Hepatocyte (in vitro differentiated cells): ENCODE data around the gene MBP. TPM values are rescaled to one million over a fixed set of nuclear protein-coding genes. Genes with fewer than 3 reads are reported as not detected.

Source experiments
- DNase-seq: peaks from one replicate; pipeline ENCODE4 v3.0.0-alpha.2; 2016; ENCODE audit warnings: low spot score
- H2AFZ ChIP-seq: fragments of 200-600 bp; sonication (generic); 2 replicates; pipeline ENCODE4 v1.6.0; 2016; ENCODE audit warnings: antibody characterized with exemption, mild to moderate bottlenecking
- H3K27ac ChIP-seq: fragments of 200-600 bp; sonication (generic); 2 replicates; pipeline ENCODE4 v1.5.1; 2016; ENCODE audit warnings: mild to moderate bottlenecking
- H3K27me3 ChIP-seq: fragments of 200-600 bp; sonication (generic); 2 replicates; pipeline ENCODE4 v1.6.1; 2016
- H3K36me3 ChIP-seq: fragments of 200-600 bp; sonication (generic); replicated peaks from 2 replicates; pipeline ENCODE4 v1.5.1; 2016; ENCODE audit warnings: low read depth; ENCODE audit not compliant: insufficient read depth
- H3K4me1 ChIP-seq: fragments of 200-600 bp; sonication (generic); 2 replicates; pipeline ENCODE4 v1.5.1; 2016; ENCODE audit warnings: mild to moderate bottlenecking, moderate library complexity; ENCODE audit not compliant: insufficient read depth
- H3K4me2 ChIP-seq: fragments of 200-600 bp; sonication (generic); 2 replicates; pipeline ENCODE4 v1.6.0; 2016
- H3K4me3 ChIP-seq: fragments of 200-600 bp; sonication (generic); 2 replicates; pipeline ENCODE4 v1.5.1; 2016; ENCODE audit warnings: mild to moderate bottlenecking
- H3K79me2 ChIP-seq: fragments of 200-600 bp; sonication (generic); 2 replicates; pipeline ENCODE4 v1.6.0; 2017; ENCODE audit warnings: mild to moderate bottlenecking
- H3K9me2 ChIP-seq: fragments of 200-600 bp; sonication (generic); replicated peaks from 2 replicates; pipeline ENCODE4 v1.6.0; 2017; ENCODE audit warnings: mild to moderate bottlenecking; ENCODE audit not compliant: insufficient read depth
- H3K9me3 ChIP-seq: fragments of 200-600 bp; sonication (generic); 2 replicates; pipeline ENCODE4 v1.5.1; 2016; ENCODE audit warnings: low read depth, mild to moderate bottlenecking
- H4K20me1 ChIP-seq: fragments of 200-600 bp; sonication (generic); 2 replicates; pipeline ENCODE4 v1.6.0; 2016; ENCODE audit warnings: mild to moderate bottlenecking; ENCODE audit not compliant: insufficient read depth, poor library complexity, severe bottlenecking
- EZH2 ChIP-seq: fragments of 200-600 bp; sonication (generic); IDR thresholded peaks from 2 replicates; pipeline ENCODE4 v1.6.1; 2016; ENCODE audit warnings: antibody characterized with exemption, mild to moderate bottlenecking, borderline replicate concordance
- EZH2phosphoT487 ChIP-seq: fragments of 200-600 bp; sonication (generic); IDR thresholded peaks from one replicate; pipeline ENCODE4 v1.6.1; 2018; ENCODE audit warnings: antibody characterized with exemption, mild to moderate bottlenecking, low read depth, moderate library complexity; ENCODE audit not compliant: unreplicated experiment, severe bottlenecking
- WGBS: methylation state at CpG from one replicate; pipeline ENCODE4 v1.1.6; 2016; ENCODE audit warnings: low lambda C conversion rate; ENCODE audit errors: missing lambda C conversion rate; 5-methylcytosine and 5-hydroxymethylcytosine counted together
- polyA plus RNA-seq: library from polyadenylated mRNA; unstranded; fragments of >200 nt; fragmentation: Nextera tagmentation; extraction: Ambion mirVana; gene quantifications from 2 replicates; pipeline ENCODE4 v1.2.1, GENCODE V29; 2016
- total RNA-seq: library from RNA; depleted of rRNA; stranded (reverse); fragments of >200 nt; gene quantifications from 2 replicates; pipeline ENCODE4 v1.2.3, GENCODE V29; 2014
- TF ChIP-seq, protein P1 (sequence below): fragments of 200-600 bp; sonication (generic); IDR thresholded peaks from 2 replicates; pipeline ENCODE4 v1.5.1; 2016; ENCODE audit warnings: antibody characterized with exemption, mild to moderate bottlenecking; ENCODE audit not compliant: poor library complexity

The MBP gene
- total and polyA plus RNA-seq, 2 experiments from 2014 or later = 21.6 to 22.1 TPM

DNA sequence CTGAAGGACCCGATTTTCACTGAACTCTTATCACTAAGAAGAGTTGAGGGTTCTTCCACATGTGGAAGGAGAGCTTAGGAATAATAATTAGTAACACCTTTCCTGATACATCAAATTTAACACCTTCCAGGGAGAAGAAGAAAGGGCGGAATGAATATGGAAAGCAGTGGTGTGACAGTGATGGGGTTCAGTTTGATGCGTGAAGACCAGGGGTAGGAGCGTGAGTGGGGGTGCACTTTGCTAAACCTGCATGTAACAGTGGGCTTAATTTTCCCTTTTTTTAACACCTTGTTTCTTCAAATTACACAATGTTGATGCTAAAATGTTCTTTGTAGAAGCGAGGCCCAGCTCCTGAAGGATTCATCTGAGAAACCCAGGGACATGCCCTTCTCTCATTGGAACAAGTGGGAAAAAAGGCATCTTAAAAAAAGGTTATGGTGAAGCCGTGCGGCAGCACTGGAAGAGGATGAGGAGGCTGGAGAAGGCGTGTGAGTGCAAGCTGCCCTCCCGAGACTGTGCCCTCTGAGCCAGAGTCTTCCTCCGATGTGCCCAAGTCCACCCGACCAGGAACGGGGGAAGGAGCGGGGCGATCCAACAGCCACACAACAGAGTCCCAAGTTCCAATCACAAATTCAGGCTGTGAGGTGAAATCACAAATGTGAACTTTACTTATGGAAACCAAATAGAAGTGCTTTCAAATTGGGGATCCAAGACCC lies 80.8 kb downstream of the MBP start:
- DNase-seq = no peak
- H3K9me3 ChIP-seq = no peaks in the 10 kb centered on the region
- H4K20me1 ChIP-seq = no peaks in the 10 kb centered on the region
- H3K27ac ChIP-seq = no peak overlapping the region
- peaks cover 25% of the 10 kb centered on the region for H3K4me1 ChIP-seq
- WGBS = 95% methylated on average over 14 of the region's 14 CpGs
- peaks cover 4% of the 10 kb centered on the region for H3K79me2 ChIP-seq
- TF ChIP-seq EZH2 = no peak
- TF ChIP-seq EZH2phosphoT487 = no peak
- TF ChIP-seq, protein P1, sequence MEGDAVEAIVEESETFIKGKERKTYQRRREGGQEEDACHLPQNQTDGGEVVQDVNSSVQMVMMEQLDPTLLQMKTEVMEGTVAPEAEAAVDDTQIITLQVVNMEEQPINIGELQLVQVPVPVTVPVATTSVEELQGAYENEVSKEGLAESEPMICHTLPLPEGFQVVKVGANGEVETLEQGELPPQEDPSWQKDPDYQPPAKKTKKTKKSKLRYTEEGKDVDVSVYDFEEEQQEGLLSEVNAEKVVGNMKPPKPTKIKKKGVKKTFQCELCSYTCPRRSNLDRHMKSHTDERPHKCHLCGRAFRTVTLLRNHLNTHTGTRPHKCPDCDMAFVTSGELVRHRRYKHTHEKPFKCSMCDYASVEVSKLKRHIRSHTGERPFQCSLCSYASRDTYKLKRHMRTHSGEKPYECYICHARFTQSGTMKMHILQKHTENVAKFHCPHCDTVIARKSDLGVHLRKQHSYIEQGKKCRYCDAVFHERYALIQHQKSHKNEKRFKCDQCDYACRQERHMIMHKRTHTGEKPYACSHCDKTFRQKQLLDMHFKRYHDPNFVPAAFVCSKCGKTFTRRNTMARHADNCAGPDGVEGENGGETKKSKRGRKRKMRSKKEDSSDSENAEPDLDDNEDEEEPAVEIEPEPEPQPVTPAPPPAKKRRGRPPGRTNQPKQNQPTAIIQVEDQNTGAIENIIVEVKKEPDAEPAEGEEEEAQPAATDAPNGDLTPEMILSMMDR = no peak
- no peaks in the 10 kb centered on the region for H3K36me3 ChIP-seq
- no peak overlapping the region for H2AFZ ChIP-seq
- H3K4me2 ChIP-seq = no peak overlapping the region
- no peaks in the 10 kb centered on the region for H3K9me2 ChIP-seq
- no peaks in the 10 kb centered on the region for H3K27me3 ChIP-seq
- no peak overlapping the region for H3K4me3 ChIP-seq

DNA sequence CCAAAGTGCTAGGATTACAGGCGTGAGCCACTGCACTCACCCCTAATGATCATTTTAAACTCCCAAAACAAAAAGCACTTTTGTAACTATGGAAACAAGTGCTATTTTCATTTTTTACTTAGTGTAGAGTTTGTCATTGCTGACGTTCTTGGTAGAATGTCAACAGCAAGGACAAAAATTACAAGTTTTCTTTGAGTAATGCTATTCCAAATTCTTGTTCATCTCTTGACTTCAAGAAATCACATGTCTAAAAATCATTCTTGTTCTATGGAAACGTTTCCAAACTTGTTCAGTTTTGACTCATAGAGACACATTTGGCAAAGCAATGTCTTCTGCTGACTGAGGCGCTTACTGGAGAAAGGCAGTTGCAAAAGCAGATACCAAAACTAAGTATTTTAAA lies 82.6 kb downstream of the MBP start:
- Histone ChIP-seq H3K9me2 (no peaks in the 10 kb centered on the region), H3K27ac (no peak overlapping the region), H3K79me2 (peaks cover 4% of the 10 kb centered on the region), H3K9me3 (no peaks in the 10 kb centered on the region), H3K4me2 (no peak overlapping the region), H3K4me3 (no peak overlapping the region), H3K4me1 (peaks cover 9% of the 10 kb centered on the region), H3K36me3 (no peaks in the 10 kb centered on the region), H3K27me3 (no peaks in the 10 kb centered on the region), H4K20me1 (no peaks in the 10 kb centered on the region), H2AFZ (no peak overlapping the region)
- TF ChIP-seq EZH2 (no peak), EZH2phosphoT487 (no peak)
- TF ChIP-seq, protein P1 = no peak
- WGBS = 83% methylated on average over 4 of the region's 4 CpGs
- no peak for DNase-seq

DNA sequence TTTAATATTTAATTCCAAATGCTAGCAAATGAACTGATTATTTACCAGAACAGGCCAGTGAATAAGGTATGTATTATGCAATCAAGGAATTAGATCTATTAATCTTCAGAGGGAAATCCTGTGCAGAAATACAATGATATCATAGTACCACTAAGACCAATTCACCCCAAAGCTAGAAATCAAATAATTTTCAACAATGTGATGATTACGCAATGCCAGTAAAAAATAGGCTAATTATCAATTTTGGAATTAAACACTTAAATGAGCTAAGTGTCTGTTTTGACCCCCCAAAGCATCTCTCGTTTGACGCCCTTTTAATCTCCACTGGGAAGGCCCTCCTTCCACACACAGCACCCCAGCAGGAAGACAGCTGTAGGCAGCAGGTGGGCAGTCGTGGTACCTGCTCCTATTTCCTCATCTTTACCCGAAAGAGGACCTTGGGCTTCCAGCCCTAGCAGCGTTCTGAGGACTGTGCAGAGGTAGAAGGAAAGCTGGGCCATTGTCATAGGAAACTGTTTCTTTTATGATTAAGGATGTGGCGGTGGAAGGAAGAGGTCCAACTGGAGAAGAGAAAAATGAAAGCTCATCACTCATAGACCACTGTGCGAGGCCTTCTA lies 84.7 kb downstream of the MBP start:
- H4K20me1 ChIP-seq = no peaks in the 10 kb centered on the region
- H3K9me3 ChIP-seq = no peaks in the 10 kb centered on the region
- H3K79me2 ChIP-seq = no peaks in the 10 kb centered on the region
- no peaks in the 10 kb centered on the region for H3K27me3 ChIP-seq
- H3K4me2 ChIP-seq = no peak overlapping the region
- DNase-seq = no peak
- no peaks in the 10 kb centered on the region for H3K9me2 ChIP-seq
- TF ChIP-seq, protein P1 = no peak
- TF ChIP-seq EZH2phosphoT487 = no peak
- no peaks in the 10 kb centered on the region for H3K4me1 ChIP-seq
- no peak overlapping the region for H3K27ac ChIP-seq
- no peak overlapping the region for H3K4me3 ChIP-seq
- no peak overlapping the region for H2AFZ ChIP-seq
- WGBS = 89% methylated on average over 8 of the region's 8 CpGs
- no peaks in the 10 kb centered on the region for H3K36me3 ChIP-seq
